Activated CD4-positive, CD25-positive, alpha-beta regulatory T cell treated with anti-CD3 and anti-CD28 coated beads, Interleukin-2, amount 50 U/mL, for 16 hours (primary cell): ENCODE data around the gene INSL3.
A peak's percentile ranks its signal among the peaks of the same experiment; 100 is the strongest.
"Not testable (repeated sequence)": the region's sequence is repeated elsewhere in the genome, so short reads cannot be mapped to it uniquely, and the experiment has no call there.

Source experiments
- DNase-seq: peaks from one replicate; pipeline ENCODE4 v3.0.0-alpha.2; 2020; ENCODE audit warnings: low read depth, low spot score

INSL3 gene

DNA sequence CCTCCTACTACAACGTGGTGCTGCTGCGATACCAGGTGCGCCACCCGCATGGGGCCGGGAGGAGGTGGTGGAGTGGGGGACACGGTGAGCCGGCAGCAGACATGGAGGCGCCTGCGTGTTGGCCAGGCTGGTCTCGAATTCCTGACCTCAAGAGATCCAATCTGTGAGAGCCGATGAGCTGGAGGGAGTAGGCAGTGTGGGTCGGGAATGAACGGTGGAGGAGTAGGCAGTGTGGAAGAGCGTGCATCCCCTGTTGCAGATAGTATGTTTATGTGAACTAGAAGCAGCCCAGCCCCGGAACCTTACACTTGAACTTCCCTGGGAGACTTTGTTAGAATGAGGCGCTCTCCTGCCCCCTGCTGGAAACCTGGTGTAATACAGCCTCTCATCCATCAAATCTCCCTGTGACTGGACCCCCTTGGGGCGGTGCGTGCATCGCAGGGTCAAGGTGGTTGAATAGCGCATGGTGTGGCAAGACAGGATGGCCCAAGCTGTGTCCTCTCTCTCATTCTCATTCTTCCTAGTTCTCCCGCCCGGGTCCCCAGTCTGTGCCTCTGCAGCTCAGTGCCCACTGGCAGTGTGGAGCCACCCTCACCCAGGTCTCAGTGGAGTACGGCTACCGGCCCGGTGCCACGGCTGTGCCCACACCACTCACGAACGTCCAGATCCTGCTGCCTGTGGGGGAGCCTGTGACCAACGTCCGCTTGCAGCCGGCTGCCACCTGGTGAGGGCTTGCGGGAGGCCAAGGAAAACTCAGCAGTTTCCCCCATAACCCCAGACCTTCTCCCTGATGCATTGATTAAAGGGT lies 36.9 kb downstream of the INSL3 start:
- DNase-seq: peak; percentile 50

DNA sequence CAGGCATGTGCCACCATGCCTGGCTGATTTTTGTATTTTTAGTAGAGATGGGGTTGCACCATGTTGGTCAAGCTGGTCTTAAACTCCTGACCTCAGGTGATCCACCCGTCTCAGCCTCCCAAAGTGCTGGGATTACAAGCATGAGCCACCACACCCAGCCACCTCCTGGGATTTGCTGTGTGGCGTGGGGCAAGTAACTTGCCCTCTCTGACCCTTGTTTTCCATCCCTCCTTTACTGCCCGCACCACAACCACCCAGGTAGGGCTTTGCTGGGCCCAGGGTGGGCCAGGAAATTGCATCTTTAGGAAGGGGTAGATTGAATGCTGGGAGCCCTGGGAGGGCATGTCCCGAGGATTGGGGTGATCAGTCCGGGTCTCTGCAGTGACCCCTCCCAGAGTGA lies 37.6 kb downstream of the INSL3 start:
- not testable (repeated sequence) for DNase-seq

GRCh38 chr19:17780781-17781180 lies 40.5 kb downstream of the INSL3 start:
- no peak for DNase-seq

DNA sequence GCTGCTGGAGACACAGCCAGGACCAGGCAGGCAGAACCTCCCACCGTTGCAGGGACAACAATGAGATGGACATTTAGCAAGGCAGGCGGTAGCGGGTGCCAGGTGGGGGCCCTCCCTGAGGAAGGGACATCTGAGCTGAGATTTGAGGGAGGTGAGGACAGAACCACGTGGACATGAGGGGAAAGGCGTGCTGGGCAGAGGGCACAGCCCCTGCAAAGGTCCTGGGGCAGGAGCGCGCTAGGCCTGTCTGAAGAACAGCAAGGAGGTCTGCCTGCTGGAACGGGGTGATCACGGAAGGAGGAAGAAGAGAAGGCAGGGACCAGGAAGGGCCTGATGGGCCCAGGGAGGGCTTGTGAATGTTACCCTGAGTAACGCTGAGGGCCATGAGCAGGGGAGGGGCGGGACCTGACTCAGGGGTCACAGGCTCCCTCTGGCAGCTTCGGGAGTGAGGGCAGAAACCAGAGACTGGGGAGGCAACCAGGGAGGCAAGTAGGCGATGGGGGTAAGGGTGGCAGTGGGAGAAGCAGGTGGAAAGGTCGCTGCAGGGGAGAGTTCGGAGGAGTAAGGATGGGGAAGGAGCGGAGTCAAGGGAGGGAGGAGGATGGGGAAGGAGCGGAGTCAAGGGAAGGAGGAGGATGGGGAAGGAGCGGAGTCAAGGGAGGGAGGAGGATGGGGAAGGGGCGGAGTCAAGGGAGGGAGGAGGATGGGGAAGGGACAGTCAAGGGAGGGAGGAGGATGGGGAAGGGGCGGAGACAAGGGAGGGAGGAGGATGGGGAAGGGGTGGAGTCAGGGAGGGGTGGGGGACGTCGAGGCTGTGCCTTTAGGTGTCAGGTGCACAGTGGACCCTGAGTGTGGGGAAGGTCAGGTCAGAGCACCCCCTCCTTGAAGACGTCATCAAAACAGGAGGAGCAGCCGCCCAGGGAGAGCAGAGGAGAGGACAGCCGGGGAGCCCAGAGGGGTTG lies 42.1 kb downstream of the INSL3 start:
- no peak for DNase-seq

- DNase-seq: no peak
Measured at GRCh38 chr19:17778251-17778967, 42.9 kb downstream of the INSL3 start.

- DNase-seq: not testable (repeated sequence)
Measured at GRCh38 chr19:17777840-17778239, 43.5 kb downstream of the INSL3 start.

DNA sequence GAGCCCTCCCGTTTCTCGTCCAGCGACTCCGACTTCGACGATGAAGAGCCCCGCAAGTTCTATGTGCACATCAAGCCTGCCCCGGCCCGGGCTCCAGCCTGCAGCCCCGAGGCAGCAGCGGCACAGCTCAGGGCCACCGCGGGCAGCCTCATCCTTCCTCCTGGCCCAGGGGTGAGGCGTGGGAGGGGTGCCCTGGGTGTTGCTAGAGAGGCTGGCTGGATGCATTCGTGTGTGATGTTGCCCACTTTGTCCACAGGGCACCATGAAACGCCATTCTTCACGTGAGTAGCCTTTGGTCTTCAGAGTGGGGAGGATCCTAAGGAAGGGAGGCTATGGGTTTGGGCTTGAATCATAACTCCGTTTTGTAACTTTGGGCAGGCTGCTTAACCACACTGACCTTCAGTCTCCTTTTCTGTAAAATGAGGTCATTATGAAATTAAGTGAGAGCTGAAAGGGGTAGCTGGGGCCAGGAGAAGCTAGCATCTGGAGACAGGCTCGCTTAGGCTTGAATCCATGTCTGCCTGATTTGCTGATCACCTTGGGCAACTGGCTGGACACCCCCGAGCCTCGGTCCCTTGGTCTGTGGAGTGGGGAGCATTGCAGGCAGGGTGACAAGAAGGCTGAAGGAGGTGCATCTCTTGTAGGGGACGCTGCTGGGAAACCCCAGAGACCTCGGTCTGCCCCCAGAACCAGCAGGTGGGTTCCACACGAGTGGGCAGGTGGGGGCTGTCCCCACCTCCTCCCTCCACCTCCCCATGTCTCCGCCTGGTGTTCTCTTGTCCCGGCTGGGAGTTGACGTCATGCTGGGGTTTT lies 45.1 kb downstream of the INSL3 start:
- DNase-seq: no peak

GRCh38 chr19:17775245-17775927 lies 45.9 kb downstream of the INSL3 start:
- DNase-seq: no peak

- DNase-seq: no peak
Measured at GRCh38 chr19:17772172-17772571, 49.1 kb downstream of the INSL3 start.

GRCh38 chr19:17770613-17771012 lies 50.7 kb downstream of the INSL3 start:
- no peak for DNase-seq

DNA sequence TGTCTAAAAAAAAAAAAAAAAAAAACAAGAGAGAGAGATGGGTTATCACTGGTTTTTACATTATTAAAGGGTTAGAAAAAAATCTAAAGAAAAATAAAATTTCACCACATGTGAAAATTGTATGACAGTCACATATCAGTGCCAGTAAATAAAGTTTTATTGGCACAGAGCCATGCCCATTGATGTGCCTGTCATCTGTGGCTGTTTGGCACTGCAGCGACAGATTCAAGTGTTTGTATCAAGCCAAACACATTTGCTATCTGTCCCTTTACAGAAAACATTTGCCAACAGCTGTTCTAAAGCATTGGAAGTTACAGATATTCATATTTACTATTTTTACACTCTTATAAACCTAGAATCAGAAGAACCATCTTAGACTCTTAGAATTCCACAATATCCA lies 53.8 kb downstream of the INSL3 start:
- no peak for DNase-seq

DNA sequence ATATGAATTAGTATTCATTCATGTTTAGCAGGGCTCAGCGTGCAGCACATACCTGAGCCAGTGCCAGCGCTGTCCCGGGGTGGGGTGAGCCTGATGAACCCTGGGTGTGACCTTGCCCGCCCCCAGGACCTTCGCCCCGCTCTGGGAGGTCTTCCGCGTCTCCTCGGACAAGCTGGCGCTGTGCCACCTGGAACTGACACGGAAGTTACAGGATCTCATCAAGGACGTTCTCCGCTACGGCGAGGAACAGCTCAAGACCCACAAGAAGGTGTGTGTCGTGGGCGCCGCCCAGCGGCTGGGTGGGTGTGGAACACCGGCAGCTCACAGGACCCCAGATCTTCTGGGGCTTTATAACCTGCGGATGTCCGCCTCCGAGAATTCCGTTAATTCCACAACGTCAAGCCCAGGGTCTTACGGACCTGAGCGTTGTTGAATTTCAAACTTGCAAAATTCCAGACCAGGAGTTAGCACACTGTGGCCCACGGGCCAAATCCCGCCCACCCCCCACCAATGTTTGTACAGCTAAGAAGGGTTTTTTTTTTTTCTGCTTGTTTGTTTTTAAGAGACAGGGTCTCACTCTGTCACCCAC lies 54.7 kb downstream of the INSL3 start:
- no peak for DNase-seq
